ENCODE results near the gene TNK1.

The TNK1 gene

GRCh38 chr17:7438656-7439460, 58.0 kb downstream of the TNK1 start:
- TF ChIP-seq TAF1 (IDR thresholded peaks at IDR 0.05; ENCODE audit: borderline replicate concordance, insufficient read depth, low read length), result no peak
- TF ChIP-seq, protein P1, sequence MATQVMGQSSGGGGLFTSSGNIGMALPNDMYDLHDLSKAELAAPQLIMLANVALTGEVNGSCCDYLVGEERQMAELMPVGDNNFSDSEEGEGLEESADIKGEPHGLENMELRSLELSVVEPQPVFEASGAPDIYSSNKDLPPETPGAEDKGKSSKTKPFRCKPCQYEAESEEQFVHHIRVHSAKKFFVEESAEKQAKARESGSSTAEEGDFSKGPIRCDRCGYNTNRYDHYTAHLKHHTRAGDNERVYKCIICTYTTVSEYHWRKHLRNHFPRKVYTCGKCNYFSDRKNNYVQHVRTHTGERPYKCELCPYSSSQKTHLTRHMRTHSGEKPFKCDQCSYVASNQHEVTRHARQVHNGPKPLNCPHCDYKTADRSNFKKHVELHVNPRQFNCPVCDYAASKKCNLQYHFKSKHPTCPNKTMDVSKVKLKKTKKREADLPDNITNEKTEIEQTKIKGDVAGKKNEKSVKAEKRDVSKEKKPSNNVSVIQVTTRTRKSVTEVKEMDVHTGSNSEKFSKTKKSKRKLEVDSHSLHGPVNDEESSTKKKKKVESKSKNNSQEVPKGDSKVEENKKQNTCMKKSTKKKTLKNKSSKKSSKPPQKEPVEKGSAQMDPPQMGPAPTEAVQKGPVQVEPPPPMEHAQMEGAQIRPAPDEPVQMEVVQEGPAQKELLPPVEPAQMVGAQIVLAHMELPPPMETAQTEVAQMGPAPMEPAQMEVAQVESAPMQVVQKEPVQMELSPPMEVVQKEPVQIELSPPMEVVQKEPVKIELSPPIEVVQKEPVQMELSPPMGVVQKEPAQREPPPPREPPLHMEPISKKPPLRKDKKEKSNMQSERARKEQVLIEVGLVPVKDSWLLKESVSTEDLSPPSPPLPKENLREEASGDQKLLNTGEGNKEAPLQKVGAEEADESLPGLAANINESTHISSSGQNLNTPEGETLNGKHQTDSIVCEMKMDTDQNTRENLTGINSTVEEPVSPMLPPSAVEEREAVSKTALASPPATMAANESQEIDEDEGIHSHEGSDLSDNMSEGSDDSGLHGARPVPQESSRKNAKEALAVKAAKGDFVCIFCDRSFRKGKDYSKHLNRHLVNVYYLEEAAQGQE (IDR thresholded peaks at IDR 0.05; ENCODE audit: insufficient read depth in 1 of 2, low read depth in 2 of 2, low read length in 2 of 2), result no peak
- TF ChIP-seq SIN3A (IDR thresholded peaks at IDR 0.05; ENCODE audit: borderline replicate concordance, insufficient read depth, low read length), result no peak
- TF ChIP-seq FOXP2 (optimal IDR thresholded peaks at IDR 0.05; ENCODE audit: borderline replicate concordance, extremely low read depth, extremely low read length, insufficient read depth), result no peak
- no peak for TF ChIP-seq POLR2AphosphoS5 (IDR thresholded peaks at IDR 0.05; ENCODE audit: low read depth, low read length)

All from PFSK-1 (cell line).